HG03095 (cell line): ENCODE data around the gene ACSF3.

ENCODE experiments used
- ATAC-seq: cut with Tn5 transposase; IDR thresholded peaks from one replicate; pipeline ENCODE4 v1.9.1; 2021; ENCODE audit warnings: moderate library complexity; ENCODE audit not compliant: unreplicated experiment

Gene ACSF3

DNA sequence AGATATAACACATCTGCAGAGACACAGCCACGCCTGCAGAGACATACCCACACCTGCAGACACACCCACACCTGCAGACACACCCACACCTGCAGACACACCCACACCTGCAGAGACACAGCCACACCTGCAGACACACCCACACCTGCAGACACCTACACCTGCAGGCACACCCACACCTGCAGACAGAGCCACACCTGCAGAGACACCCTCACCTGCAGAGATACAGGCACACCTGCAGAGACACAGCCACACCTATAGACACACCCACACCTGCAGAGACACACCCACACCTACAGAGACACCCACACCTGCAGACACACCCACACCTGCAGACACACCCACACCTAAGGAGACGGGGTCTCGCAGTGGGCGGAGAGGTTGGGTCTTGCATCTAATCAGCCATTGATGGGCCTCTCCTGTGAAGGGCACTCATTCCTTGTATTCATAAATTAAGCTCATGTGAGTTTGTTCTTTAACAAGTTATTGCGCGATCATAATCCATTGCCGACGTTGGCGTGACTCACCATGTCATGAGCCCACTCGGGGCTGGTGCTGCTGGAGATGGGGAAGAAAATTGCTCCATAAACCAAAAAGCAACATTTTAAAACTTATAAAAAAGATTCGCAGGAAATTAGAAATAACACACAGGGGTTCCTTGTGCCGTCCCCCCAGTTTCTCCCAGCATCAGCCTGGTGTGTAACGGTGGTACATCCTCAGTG, 49.0 kb downstream of the ACSF3 start:
- ATAC-seq: no peak

DNA sequence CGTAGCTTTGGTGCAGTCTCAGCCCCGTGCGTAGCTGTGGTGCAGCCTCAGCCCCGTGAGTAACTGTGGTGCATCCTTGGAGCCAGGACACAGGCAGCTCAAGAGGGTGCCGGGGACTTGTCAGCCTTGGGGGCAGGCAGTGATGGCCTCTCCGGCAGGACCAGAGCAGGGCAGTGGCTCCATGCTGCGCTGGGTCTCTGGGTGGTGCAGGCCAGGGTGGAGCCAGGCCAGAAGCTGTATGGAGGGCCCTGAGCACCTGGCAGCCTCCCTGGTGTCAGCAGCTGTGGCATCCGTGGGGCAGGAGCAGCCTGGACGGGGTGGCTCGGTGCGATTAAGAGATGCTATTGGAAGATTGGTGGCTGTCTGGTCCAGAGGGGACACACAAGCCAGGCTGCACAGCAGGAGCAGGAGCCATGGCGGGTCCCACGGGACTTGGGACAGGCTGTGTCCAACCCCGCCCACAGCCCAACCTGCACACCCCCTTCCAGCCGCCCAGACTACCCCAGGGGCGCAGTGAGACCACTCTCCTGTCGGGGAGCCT, 49.6 kb downstream of the ACSF3 start:
- ATAC-seq: no peak

- no peak for ATAC-seq
Measured at GRCh38 chr16:89143911-89144675, 50.4 kb downstream of the ACSF3 start.

DNA sequence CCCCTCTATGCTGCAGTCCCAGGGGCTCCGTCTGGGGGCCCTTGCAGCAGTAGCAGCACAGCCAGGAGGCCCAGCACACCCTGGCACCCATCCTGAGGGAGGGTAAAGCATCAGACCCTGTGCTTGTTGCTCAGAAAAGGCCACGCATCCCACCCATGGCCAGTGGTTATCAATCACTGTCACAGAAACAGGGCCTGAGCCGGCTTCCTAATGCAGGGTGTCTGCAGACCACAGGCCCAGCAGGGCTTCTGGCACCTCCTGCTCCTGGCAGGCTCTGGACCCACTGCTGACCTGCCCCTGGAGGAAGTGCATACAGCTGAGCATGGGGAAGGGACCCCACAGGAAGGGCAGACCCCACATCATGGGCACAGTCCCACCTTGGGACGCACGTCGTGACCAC, 51.0 kb downstream of the ACSF3 start:
- no peak for ATAC-seq

DNA sequence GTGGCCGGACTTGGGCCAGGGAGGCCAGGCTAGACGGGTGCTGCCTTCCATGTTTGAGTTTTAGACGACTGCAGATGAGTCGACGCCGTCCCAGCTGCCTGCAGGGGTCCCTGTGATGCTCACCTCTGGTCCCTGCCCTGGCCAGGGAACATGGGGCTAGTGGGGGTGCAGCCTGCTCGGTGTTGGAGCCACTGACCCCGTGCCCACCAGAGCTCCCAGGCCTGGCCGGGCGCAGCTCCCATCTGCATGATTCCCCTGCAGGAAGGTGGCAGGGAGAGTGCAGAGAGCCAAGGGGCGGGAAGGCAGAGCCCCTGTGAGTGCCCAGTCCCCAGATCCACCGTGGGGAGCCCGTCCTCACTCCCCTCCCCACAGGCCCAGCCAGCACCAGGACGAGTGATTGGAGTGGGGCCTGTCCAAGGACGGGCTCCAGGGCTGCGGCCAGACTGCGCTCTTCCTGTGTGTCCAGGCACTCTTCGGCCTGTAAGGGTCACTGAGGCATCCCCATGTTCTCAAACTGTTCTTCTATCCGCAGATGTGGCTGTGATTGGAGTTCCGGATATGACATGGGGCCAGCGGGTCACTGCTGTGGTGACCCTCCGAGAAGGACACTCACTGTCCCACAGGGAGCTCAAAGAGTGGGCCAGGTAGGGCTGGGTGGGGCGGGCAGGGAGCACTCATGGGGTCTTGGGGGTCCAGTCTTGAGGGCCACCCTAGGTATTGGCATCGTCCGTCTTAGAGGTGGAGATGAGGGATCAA, 51.9 kb downstream of the ACSF3 start:
- ATAC-seq: no peak

GRCh38 chr16:89146211-89147005, 52.8 kb downstream of the ACSF3 start:
- ATAC-seq: no peak

- ATAC-seq: no peak
Measured at GRCh38 chr16:89147085-89147817, 53.6 kb downstream of the ACSF3 start.

DNA sequence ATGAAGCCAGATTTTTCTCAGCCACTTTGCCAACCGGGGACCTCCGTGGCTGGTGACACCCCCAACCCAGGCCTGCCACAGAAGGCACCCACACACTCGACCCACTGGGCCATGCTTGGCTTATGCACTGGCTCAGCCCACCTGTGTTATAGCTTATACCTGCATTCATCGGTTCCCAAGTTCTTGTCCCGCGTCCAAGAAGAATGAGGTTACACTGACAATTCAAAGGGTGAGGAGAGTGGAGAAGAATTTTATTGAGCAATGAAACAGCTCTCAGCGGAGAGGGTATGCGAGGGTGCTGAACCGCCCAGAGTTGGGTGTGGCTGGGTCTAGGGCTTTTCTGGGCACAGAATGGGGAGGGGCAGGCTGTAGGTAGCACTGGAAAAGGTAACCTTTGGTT, 55.7 kb downstream of the ACSF3 start:
- ATAC-seq: no peak

GRCh38 chr16:89150090-89150835, 56.6 kb downstream of the ACSF3 start:
- no peak for ATAC-seq

GRCh38 chr16:89150981-89151380, 57.3 kb downstream of the ACSF3 start:
- ATAC-seq: no peak

GRCh38 chr16:89152831-89153700, 59.4 kb downstream of the ACSF3 start:
- ATAC-seq: no peak

DNA sequence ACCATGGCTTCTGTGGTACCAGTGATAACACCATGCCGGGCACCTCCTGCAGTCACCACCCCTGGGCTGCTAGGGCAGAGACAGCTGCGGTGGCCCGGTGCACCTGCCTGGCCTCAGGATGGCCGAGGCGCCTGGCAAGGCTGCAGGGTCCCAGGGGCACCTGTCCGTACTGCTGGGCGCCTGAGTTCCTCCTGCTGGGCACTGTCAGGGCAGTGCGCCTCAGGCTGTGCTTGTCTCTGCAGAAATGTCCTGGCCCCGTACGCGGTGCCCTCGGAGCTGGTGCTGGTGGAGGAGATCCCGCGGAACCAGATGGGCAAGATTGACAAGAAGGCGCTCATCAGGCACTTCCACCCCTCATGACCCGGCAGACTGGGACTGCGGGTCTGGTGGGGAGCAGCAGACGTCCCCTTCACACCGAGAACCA, 60.2 kb downstream of the ACSF3 start:
- ATAC-seq: no peak

- no peak for ATAC-seq
Measured at GRCh38 chr16:89154390-89155183, 60.9 kb downstream of the ACSF3 start.

DNA sequence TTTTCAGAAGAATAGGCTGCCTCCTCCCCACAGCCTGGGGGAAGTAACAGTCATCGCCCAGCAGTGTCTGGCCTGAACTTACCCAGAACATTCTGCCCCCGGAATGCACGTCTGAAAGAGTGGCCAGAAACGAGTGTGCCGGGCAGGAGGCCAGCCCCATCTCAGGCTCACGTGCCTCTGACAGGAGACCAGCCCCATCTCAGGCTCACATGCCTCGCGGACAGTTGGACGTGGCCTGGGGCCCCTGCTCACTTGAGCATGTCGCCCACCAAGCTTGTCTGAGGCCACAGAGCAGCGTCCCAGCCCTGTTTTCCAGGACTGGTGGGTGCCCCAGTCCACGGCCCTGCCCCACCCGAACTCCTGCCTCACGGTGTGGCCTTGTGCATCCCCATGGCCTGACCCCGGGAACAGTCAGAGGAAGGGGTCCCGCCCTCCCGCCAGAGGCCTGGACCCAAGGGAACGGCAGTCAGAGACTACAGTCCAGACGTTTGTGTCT, 61.6 kb downstream of the ACSF3 start:
- ATAC-seq: no peak

DNA sequence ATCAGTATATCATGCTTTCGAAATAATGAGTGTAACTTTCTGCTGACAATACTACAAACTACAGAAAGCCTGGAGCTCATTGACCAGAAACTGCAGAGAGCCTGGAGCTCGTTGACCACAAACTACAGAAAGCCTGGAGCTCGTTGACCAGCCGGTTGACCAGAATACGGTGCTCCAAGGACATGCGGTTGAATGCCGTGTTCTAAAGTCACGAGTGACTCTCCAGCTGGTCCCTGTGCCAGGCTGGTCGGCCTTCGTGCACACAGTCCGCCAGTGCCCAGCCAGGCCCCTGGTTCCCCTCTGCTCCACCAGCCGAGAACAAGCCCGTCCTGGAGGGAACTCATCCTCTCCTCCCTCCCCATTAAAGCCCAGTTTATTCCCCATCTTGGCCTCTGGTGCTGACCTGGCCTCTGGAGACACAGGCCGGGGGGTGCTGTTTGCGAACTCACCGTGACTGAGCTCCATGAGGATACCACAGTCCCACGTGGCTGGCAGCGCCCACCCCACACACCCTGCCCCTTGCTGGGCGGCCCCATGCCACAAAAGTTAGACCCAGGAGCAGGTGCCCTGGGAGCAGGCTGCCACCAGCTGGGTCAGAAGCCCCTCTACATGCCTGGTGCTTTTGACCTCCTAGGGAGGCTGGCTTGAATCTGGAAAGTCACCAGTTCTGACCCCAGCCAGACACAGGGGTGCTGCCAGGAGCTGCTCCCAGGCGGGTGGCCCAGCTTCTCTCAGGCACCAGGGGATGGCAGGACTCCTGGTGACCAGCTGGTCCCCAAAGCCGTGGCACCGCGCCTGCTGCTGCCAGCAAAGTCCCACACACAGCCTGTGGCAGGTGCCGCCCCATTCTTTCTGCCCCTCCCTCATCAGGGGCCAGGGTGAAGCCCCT, 62.4 kb downstream of the ACSF3 start:
- ATAC-seq: no peak
